Keratinocyte (primary cell): ENCODE measurements around the gene SLC25A43. TPM values are rescaled to one million over a fixed set of nuclear protein-coding genes. Genes with fewer than 3 reads are reported as not detected.

ENCODE experiments used
- DNase-seq: peaks from one replicate; pipeline ENCODE4 v3.0.0-alpha.2; 2011; ENCODE audit warnings: low read depth, missing footprints, low spot score
- FAIRE-seq: peaks from 2 replicates; lab custom pipeline; 2011; peaks lifted over from hg19 to GRCh38; lab: Jason Lieb, UNC
- H2AFZ ChIP-seq: 2 replicates; pipeline ENCODE4 v1.6.0; 2012; ENCODE audit warnings: low read length, control low read depth, inconsistent platforms; ENCODE audit not compliant: control insufficient read depth
- H3K27ac ChIP-seq: 2 replicates; pipeline ENCODE4 v1.5.1; 2011; ENCODE audit warnings: low read length; ENCODE audit not compliant: control insufficient read depth, insufficient read depth
- H3K27me3 ChIP-seq: 3 replicates; pipeline ENCODE4 v1.6.0; 2011; ENCODE audit warnings: low read length; ENCODE audit not compliant: control insufficient read depth, insufficient read depth; ENCODE audit errors: extremely low read depth
- H3K36me3 ChIP-seq, 2 experiments: 2 replicates in 1 of 2; 3 replicates in 1 of 2; pipeline ENCODE4 v1.5.1; 2011; ENCODE audit warnings: low read length in 2 of 2, mild to moderate bottlenecking in 1 of 2; ENCODE audit not compliant: control insufficient read depth in 2 of 2, insufficient read depth in 2 of 2; ENCODE audit errors: extremely low read depth in 1 of 2
- H3K4me1 ChIP-seq: 3 replicates; pipeline ENCODE4 v1.5.1; 2011; ENCODE audit warnings: low read length; ENCODE audit not compliant: control insufficient read depth, insufficient read depth; ENCODE audit errors: extremely low read depth
- H3K4me2 ChIP-seq: 3 replicates; pipeline ENCODE4 v1.6.0; 2011; ENCODE audit warnings: low read depth, low read length; ENCODE audit not compliant: control insufficient read depth, insufficient read depth; ENCODE audit errors: extremely low read depth
- H3K4me3 ChIP-seq, 3 experiments: fragments of 200-600 bp in 1 of 3; sonication (generic) in 1 of 3; 2 replicates in 2 of 3; 3 replicates in 1 of 3; pipeline ENCODE4 v1.5.1; 2011 to 2016; ENCODE audit warnings: low read length in 3 of 3, mild to moderate bottlenecking in 3 of 3, control low read depth in 2 of 3, inconsistent platforms in 1 of 3, low read depth in 1 of 3, mixed read lengths in 1 of 3, mixed run types in 1 of 3, moderate library complexity in 1 of 3; ENCODE audit not compliant: control insufficient read depth in 2 of 3, insufficient read depth in 2 of 3; ENCODE audit errors: extremely low read depth in 1 of 3
- H3K79me2 ChIP-seq: 2 replicates; pipeline ENCODE4 v1.6.0; 2012; ENCODE audit warnings: low read length; ENCODE audit not compliant: control insufficient read depth, insufficient read depth
- H3K9ac ChIP-seq: 3 replicates; pipeline ENCODE4 v1.6.0; 2011; ENCODE audit warnings: low read length; ENCODE audit not compliant: control insufficient read depth, insufficient read depth; ENCODE audit errors: extremely low read depth
- H3K9me1 ChIP-seq: 3 replicates; pipeline ENCODE4 v1.6.0; 2011; ENCODE audit warnings: low read length; ENCODE audit not compliant: control insufficient read depth, insufficient read depth; ENCODE audit errors: extremely low read depth
- H3K9me3 ChIP-seq: 2 replicates; pipeline ENCODE4 v1.5.1; 2012; ENCODE audit warnings: low read depth, low read length; ENCODE audit not compliant: control insufficient read depth
- H4K20me1 ChIP-seq: 3 replicates; pipeline ENCODE4 v1.6.0; 2011; ENCODE audit warnings: low read length; ENCODE audit not compliant: control insufficient read depth, insufficient read depth; ENCODE audit errors: extremely low read depth
- EZH2 ChIP-seq: IDR thresholded peaks from one replicate; pipeline ENCODE4 v1.6.1; 2012; ENCODE audit warnings: inconsistent platforms, mild to moderate bottlenecking, low read length, moderate library complexity
- dilution Hi-C: fragments of 300-500 bp; cut with MboI; formaldehyde crosslinking; loops from one replicate; pipeline ENCODE4 v1.7.0; 2020; ENCODE audit warnings: low sequenced_read_pairs; ENCODE audit not compliant: extremely low pct_ligation_motif_present
- polyA plus RNA-seq, 5 experiments: library from polyadenylated mRNA; depleted of rRNA in 3 of 5; stranded (reverse) in 3 of 5; stranded (forward) in 1 of 5; unstranded in 1 of 5; fragments of >200 nt; gene quantifications; 1 replicate in 1 of 5; 2 replicates in 3 of 5; 3 replicates in 1 of 5; pipeline versions ENCODE4 v1.2.1 to v1.2.3, GENCODE V29; 2011 to 2012; ENCODE audit warnings: missing spikeins in 2 of 5, low read depth in 1 of 5, low replicate concordance in 1 of 5
- TF ChIP-seq, protein P1 (sequence below), 3 experiments: IDR thresholded peaks in 1 of 3; conservative IDR thresholded peaks in 1 of 3; optimal IDR thresholded peaks in 1 of 3; 2 replicates in 2 of 3; 3 replicates in 1 of 3; pipeline versions ENCODE3 to v1.5.1; 2011; ENCODE audit warnings: low read length in 3 of 3, mild to moderate bottlenecking in 3 of 3, moderate library complexity in 2 of 3, control low read depth in 1 of 3, inconsistent platforms in 1 of 3; ENCODE audit not compliant: insufficient read depth in 2 of 3; ENCODE audit errors: extremely low read depth in 1 of 3

SLC25A43 gene
- polyA plus RNA-seq, 1 donor (not counting 4 experiments of a cell fraction or from before 2014, with no cell fraction given) = 23.0 TPM

DNA sequence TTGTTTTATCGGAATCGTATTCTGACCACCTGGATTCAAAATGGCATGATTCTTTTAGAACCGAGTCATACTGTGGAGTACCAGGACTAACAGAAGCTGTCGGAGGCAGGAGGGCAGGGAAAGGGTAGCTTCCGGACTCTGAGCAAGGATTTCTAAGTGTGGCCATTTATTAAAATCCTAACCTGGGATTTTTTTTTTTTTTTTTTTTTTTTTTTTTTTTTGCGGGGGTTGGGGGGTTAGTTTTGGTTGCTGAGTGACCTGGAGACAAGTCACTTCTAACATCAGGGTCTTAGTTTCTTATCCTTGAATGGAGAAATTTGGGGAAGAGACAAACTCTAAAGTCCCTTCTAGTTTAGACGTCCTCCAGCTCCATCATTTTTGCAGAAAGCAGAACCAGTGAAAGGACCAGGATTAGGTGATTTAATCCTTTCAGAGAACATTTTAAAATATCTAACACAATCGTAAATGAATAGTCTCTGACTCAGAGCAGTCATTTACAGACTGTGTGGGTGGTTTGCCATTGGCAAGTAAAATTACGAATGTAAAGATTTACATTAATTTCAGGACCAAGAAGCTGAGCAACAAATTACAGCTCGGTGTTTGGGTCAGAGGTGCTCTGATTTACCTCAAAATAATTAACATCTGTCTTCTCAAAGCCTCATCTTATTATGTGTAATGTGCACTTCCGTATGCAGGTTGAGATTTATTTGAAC, 76.4 kb downstream of the SLC25A43 start:
- dilution Hi-C loops = no loop called here
- FAIRE-seq = no peak

DNA sequence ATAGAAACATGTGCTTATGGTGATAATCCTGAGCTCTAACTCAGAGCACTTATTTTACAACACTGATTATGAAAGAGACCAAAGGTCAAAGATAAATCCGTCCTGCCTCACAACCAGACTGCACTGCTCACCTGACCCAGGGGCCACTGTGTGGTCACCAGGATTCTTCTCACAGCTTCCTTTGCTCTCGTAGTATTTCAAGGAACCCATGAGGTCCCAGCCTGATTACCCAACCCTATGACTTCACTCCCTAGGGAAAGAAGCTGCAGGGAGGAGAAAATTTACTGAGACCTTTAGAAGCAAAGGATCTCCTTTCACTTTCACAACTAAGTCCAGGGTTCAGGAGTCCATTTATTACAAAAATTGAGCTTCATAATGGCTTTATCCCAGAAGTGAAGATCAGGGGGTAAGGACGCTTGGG, 78.7 kb downstream of the SLC25A43 start:
- no peak for DNase-seq

More for the DNA sequence above, 76.4 kb downstream of the SLC25A43 start:
- TF ChIP-seq, protein P1, sequence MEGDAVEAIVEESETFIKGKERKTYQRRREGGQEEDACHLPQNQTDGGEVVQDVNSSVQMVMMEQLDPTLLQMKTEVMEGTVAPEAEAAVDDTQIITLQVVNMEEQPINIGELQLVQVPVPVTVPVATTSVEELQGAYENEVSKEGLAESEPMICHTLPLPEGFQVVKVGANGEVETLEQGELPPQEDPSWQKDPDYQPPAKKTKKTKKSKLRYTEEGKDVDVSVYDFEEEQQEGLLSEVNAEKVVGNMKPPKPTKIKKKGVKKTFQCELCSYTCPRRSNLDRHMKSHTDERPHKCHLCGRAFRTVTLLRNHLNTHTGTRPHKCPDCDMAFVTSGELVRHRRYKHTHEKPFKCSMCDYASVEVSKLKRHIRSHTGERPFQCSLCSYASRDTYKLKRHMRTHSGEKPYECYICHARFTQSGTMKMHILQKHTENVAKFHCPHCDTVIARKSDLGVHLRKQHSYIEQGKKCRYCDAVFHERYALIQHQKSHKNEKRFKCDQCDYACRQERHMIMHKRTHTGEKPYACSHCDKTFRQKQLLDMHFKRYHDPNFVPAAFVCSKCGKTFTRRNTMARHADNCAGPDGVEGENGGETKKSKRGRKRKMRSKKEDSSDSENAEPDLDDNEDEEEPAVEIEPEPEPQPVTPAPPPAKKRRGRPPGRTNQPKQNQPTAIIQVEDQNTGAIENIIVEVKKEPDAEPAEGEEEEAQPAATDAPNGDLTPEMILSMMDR (optimal IDR thresholded peaks at IDR 0.05 in 1 of 3, IDR thresholded peaks at IDR 0.05 in 1 of 3, conservative IDR thresholded peaks at IDR 0.05 in 1 of 3; ENCODE audit: extremely low read depth in 1 of 3, insufficient read depth in 2 of 3, low read length in 3 of 3) = no peak
- no peak for TF ChIP-seq EZH2
- H3K27ac ChIP-seq = no peak overlapping the region
- no peak for DNase-seq
- no peaks in the 10 kb centered on the region for H3K27me3 ChIP-seq
- peaks cover 2% of the 10 kb centered on the region for H4K20me1 ChIP-seq
- H2AFZ ChIP-seq = no peak overlapping the region
- no peak overlapping the region for H3K4me2 ChIP-seq
- H3K4me3 ChIP-seq = no peak overlapping the region
- H3K9me1 ChIP-seq = no peaks in the 10 kb centered on the region
- H3K4me1 ChIP-seq = peaks cover 11% of the 10 kb centered on the region
- H3K9ac ChIP-seq = no peak overlapping the region
- H3K79me2 ChIP-seq = no peaks in the 10 kb centered on the region
- no peaks in the 10 kb centered on the region for H3K9me3 ChIP-seq
- H3K36me3 ChIP-seq = peaks cover 0 to 2% of the 10 kb centered on the region in 2 experiments

More for the DNA sequence above, 78.7 kb downstream of the SLC25A43 start:
- Histone ChIP-seq H3K9me3 (no peaks in the 10 kb centered on the region), H3K36me3 (no peaks in the 10 kb centered on the region), H2AFZ (no peak overlapping the region), H3K27ac (no peak overlapping the region), H4K20me1 (no peaks in the 10 kb centered on the region), H3K27me3 (no peaks in the 10 kb centered on the region), H3K4me2 (no peak overlapping the region), H3K4me3 (no peak overlapping the region), H3K79me2 (no peaks in the 10 kb centered on the region), H3K9me1 (no peaks in the 10 kb centered on the region), H3K4me1 (peaks cover 18% of the 10 kb centered on the region), H3K9ac (no peak overlapping the region)
- dilution Hi-C loops = no loop called here
- TF ChIP-seq, protein P1 (optimal IDR thresholded peaks at IDR 0.05 in 1 of 3, IDR thresholded peaks at IDR 0.05 in 1 of 3, conservative IDR thresholded peaks at IDR 0.05 in 1 of 3; ENCODE audit: extremely low read depth in 1 of 3, insufficient read depth in 2 of 3, low read length in 3 of 3) = no peak
- TF ChIP-seq EZH2 = no peak
- FAIRE-seq = no peak
